ENCODE measurements around the gene EWSR1.

The EWSR1 gene

GRCh38 chr22:29343313-29343805 lies 75.3 kb downstream of the EWSR1 start (continued):
- no peak for TF ChIP-seq ZNF473 (tag by site-specific recombination; IDR thresholded peaks at IDR 0.05)
- peak; percentile 83 for TF ChIP-seq OSR2 (tag by site-specific recombination; IDR thresholded peaks at IDR 0.05)
- TF ChIP-seq MYNN (tag by site-specific recombination; IDR thresholded peaks at IDR 0.05; ENCODE audit: borderline replicate concordance): no peak
- TF ChIP-seq ZNF423 (tag by site-specific recombination; IDR thresholded peaks at IDR 0.05): no peak
- TF ChIP-seq ELK4 (IDR thresholded peaks at IDR 0.05; ENCODE audit: borderline replicate concordance, low read depth, low read length): no peak
- TF ChIP-seq ZSCAN4 (tag by site-specific recombination; IDR thresholded peaks at IDR 0.05): no peak
- TF ChIP-seq ZNF624 (tag by site-specific recombination; IDR thresholded peaks at IDR 0.05): no peak
- 0 out of 2 replicates have a peak, but pooled peaks have one; percentile 13 for TF ChIP-seq PRDM10 (tag by site-specific recombination; IDR thresholded peaks at IDR 0.05)
- no peak for TF ChIP-seq ZNF266 (tag by site-specific recombination; IDR thresholded peaks at IDR 0.05; ENCODE audit: low read depth)
- no peak for TF ChIP-seq KLF7 (tag by site-specific recombination; IDR thresholded peaks at IDR 0.05; ENCODE audit: borderline replicate concordance)
- TF ChIP-seq ZBTB6 (tag by site-specific recombination; IDR thresholded peaks at IDR 0.05): no peak
- no peak for TF ChIP-seq ZSCAN30 (tag by site-specific recombination; IDR thresholded peaks at IDR 0.05)
- TF ChIP-seq ZIC2 (tag by site-specific recombination; IDR thresholded peaks at IDR 0.05): peak; percentile 65; the same call in 1 of the 2 replicates
- TF ChIP-seq ZNF747 (tag by site-specific recombination; IDR thresholded peaks at IDR 0.05): no peak
- no peak for TF ChIP-seq SP3 (tag by site-specific recombination; IDR thresholded peaks at IDR 0.05)
- no peak for TF ChIP-seq ZBTB20 (tag by site-specific recombination; IDR thresholded peaks at IDR 0.05)
- no peak for TF ChIP-seq OVOL3 (tag by site-specific recombination; IDR thresholded peaks at IDR 0.05)
- TF ChIP-seq ZNF558 (tag by site-specific recombination; IDR thresholded peaks at IDR 0.05): no peak

- no peak overlapping the region for H3K4me3 ChIP-seq (ENCODE audit: low read depth, low read length)
- peak overlapping the region; percentile 60 for H3K27ac ChIP-seq (ENCODE audit: extremely low read depth, low read depth, low read length)
- no peaks in the 10 kb centered on the region for H3K9me3 ChIP-seq (ENCODE audit: control insufficient read depth, insufficient read depth, low read depth, low read length)
- POLR2A ChIA-PET: interaction anchor here (0.6 to 1.7 kb wide), 4 partner anchors 10 to 128 kb away, joined by 3 to 13 read pairs (median 8); partner anchors contain the start of gene AP1B1
- H3K4me1 ChIP-seq (ENCODE audit: control insufficient read depth, insufficient read depth, low read length): peaks cover 15% of the 10 kb centered on the region
- CTCF ChIA-PET: interaction anchor here (0.6 to 0.7 kb wide), 2 partner anchors 15 to 1356 kb away, joined by 3 to 4 read pairs; no protein-coding TSS in a partner anchor
- peaks cover 14 to 87% of the 10 kb centered on the region in 2 experiments for H3K36me3 ChIP-seq (ENCODE audit: control insufficient read depth in 2 of 2, insufficient read depth in 1 of 2, low read length in 2 of 2)
- TF ChIP-seq ZNF626 (tag by site-specific recombination; IDR thresholded peaks at IDR 0.05) (no peak), SCRT2 (tag by site-specific recombination; IDR thresholded peaks at IDR 0.05) (no peak), SETDB1 (IDR thresholded peaks at IDR 0.05; ENCODE audit: insufficient read length, low read length) (no peak), ZBTB6 (tag by site-specific recombination; IDR thresholded peaks at IDR 0.05) (no peak), ZBTB8A (tag by site-specific recombination; IDR thresholded peaks at IDR 0.05) (peak; percentile 8; the same call in 1 of the 2 replicates), ZNF623 (tag by site-specific recombination; IDR thresholded peaks at IDR 0.05) (no peak), ZEB2 (tag by site-specific recombination; IDR thresholded peaks at IDR 0.05) (peak; percentile 60), ZBTB1 (tag by site-specific recombination; IDR thresholded peaks at IDR 0.05) (no peak), ZBTB48 (tag by site-specific recombination; IDR thresholded peaks at IDR 0.05) (peak; percentile 96), ZNF112 (tag by site-specific recombination; IDR thresholded peaks at IDR 0.05) (no peak), ZNF704 (tag by site-specific recombination; IDR thresholded peaks at IDR 0.05) (no peak)
These were observed 76.1 kb downstream of the EWSR1 start for GRCh38 chr22:29344137-29344536.

Measured in HEK293 (cell line).